NT2/D1 (cell line): ENCODE data around the gene SYNE2.
"Not testable (repeated sequence)": the region's sequence is repeated elsewhere in the genome, so short reads cannot be mapped to it uniquely, and the experiment has no call there.

Experiments
- DNase-seq: peaks from one replicate; pipeline ENCODE4 v3.0.0-alpha.2; 2011; ENCODE audit warnings: low read depth, low spot score
- H3K27me3 ChIP-seq: 2 replicates; pipeline ENCODE4 v1.6.0; 2011; ENCODE audit warnings: mild to moderate bottlenecking; ENCODE audit not compliant: insufficient read length, insufficient read depth
- H3K36me3 ChIP-seq: 2 replicates; pipeline ENCODE4 v1.6.1; 2011; ENCODE audit warnings: mild to moderate bottlenecking, low read length, mixed read lengths; ENCODE audit not compliant: insufficient read depth, insufficient read length
- H3K4me1 ChIP-seq: 2 replicates; pipeline ENCODE4 v1.5.1; 2011; ENCODE audit not compliant: insufficient read depth, insufficient read length
- H3K4me3 ChIP-seq: 2 replicates; pipeline ENCODE4 v1.5.1; 2011; ENCODE audit warnings: low read depth; ENCODE audit not compliant: insufficient read length
- H3K9ac ChIP-seq: 2 replicates; pipeline ENCODE4 v1.6.0; 2011; ENCODE audit warnings: low read depth; ENCODE audit not compliant: insufficient read length
- H3K9me3 ChIP-seq: 2 replicates; pipeline ENCODE4 v1.5.1; 2011; ENCODE audit warnings: mild to moderate bottlenecking, low read length; ENCODE audit not compliant: insufficient read depth
- SUZ12 ChIP-seq: IDR thresholded peaks from 2 replicates; pipeline ENCODE4 v1.6.1; 2011; ENCODE audit not compliant: insufficient read length, insufficient read depth; ENCODE audit errors: extremely low read depth
- YY1 ChIP-seq: IDR thresholded peaks from 2 replicates; pipeline ENCODE4 v1.6.1; 2011; ENCODE audit not compliant: insufficient read length, insufficient read depth
- ZNF274 ChIP-seq: IDR thresholded peaks from 2 replicates; pipeline ENCODE4 v1.6.1; 2011; ENCODE audit warnings: mild to moderate bottlenecking, low read depth, low read length

Gene SYNE2

GRCh38 chr14:64149921-64150320 is 297.1 kb downstream of the SYNE2 start:
- no peaks in the 10 kb centered on the region for H3K4me1 ChIP-seq
- TF ChIP-seq ZNF274 (no peak), YY1 (no peak), SUZ12 (no peak)
- no peaks in the 10 kb centered on the region for H3K36me3 ChIP-seq
- no peaks in the 10 kb centered on the region for H3K27me3 ChIP-seq
- DNase-seq, result no peak
- no peak overlapping the region for H3K9ac ChIP-seq
- no peak overlapping the region for H3K4me3 ChIP-seq
- H3K9me3 ChIP-seq, result no peaks in the 10 kb centered on the region

GRCh38 chr14:64158608-64159007 is 305.8 kb downstream of the SYNE2 start:
- TF ChIP-seq YY1 (no peak), ZNF274 (no peak), SUZ12 (no peak)
- Histone ChIP-seq H3K4me3 (no peak overlapping the region), H3K36me3 (peaks cover 10% of the 10 kb centered on the region), H3K9me3 (no peaks in the 10 kb centered on the region), H3K9ac (no peak overlapping the region), H3K27me3 (no peaks in the 10 kb centered on the region), H3K4me1 (no peaks in the 10 kb centered on the region)
- DNase-seq, result no peak

- no peaks in the 10 kb centered on the region for H3K9me3 ChIP-seq
- TF ChIP-seq SUZ12 (no peak), ZNF274 (no peak), YY1 (no peak)
- H3K9ac ChIP-seq, result no peak overlapping the region
- H3K36me3 ChIP-seq, result peaks cover 10% of the 10 kb centered on the region
- no peak overlapping the region for H3K4me3 ChIP-seq
- H3K27me3 ChIP-seq, result no peaks in the 10 kb centered on the region
- H3K4me1 ChIP-seq, result no peaks in the 10 kb centered on the region
- no peak for DNase-seq
These were observed 306.8 kb downstream of the SYNE2 start for GRCh38 chr14:64159588-64159987.

GRCh38 chr14:64170181-64170580 is 317.4 kb downstream of the SYNE2 start:
- no peaks in the 10 kb centered on the region for H3K9me3 ChIP-seq
- H3K27me3 ChIP-seq, result no peaks in the 10 kb centered on the region
- H3K36me3 ChIP-seq, result peaks cover 24% of the 10 kb centered on the region
- TF ChIP-seq YY1 (no peak), ZNF274 (no peak), SUZ12 (no peak)
- no peak overlapping the region for H3K9ac ChIP-seq
- DNase-seq, result no peak
- H3K4me3 ChIP-seq, result no peak overlapping the region
- H3K4me1 ChIP-seq, result no peaks in the 10 kb centered on the region

DNA sequence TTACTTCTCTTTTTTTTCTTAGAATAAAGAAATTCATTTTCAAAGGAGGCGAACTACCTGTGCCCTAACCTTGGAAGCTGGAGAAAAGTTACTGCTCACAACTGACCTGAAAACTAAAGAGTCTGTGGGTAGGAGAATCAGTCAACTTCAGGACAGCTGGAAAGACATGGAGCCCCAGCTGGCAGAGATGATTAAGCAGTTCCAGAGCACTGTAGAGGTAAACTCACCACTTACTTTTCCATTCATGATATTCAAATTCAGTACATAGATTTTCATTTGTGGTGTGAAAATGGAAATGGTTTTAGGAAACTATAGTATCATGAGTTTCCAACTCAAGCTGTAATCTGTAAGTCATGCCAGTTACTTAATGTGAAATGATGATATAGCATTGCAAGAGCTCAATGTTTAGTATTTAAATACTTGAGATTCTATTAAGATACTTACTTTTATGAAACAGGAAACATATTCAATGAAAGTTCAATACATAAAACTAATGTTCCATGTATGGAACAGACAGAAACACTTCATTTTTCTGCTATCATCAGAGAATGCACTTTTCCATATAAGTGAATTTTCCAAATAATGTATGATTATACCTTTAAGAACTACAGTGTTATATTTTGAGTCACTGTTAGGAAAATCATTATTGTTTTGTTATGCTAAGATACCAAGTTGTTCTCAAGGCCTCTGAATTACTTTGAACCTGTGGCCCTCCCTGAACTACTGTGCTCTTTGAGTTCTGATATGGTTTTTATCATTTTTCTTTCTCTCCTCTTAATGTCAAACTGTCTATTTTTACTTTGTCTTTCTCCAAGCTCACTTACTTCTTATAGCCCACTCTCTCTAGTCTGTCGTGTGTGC is 322.3 kb downstream of the SYNE2 start:
- TF ChIP-seq ZNF274, result no peak
- no peak for TF ChIP-seq SUZ12
- no peak for TF ChIP-seq YY1
- Histone ChIP-seq H3K4me3 (no peak overlapping the region), H3K27me3 (no peaks in the 10 kb centered on the region), H3K9ac (no peak overlapping the region), H3K36me3 (peaks cover 4% of the 10 kb centered on the region), H3K9me3 (no peaks in the 10 kb centered on the region), H3K4me1 (no peaks in the 10 kb centered on the region)
- DNase-seq, result no peak

DNA sequence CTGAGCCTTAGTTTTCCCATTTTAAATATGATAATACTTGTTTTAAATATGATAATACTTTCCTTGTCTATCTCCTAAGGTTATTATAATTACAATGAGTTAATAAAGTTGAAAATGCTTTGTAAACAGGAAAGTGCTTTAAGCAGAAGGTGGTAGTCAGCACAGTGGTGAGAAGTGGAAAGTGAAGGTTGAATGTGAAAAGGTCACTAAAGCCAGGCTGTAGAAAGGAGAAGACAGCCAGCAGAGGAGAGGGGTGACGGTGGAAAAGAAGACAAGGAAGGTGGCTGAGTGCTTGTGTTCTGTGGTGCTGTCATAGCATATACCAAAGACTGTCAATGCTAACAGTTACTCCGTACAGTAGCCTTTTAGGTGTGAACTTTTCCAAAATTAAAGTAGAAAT is 323.5 kb downstream of the SYNE2 start:
- Histone ChIP-seq H3K9ac (no peak overlapping the region), H3K9me3 (no peaks in the 10 kb centered on the region), H3K4me1 (no peaks in the 10 kb centered on the region), H3K4me3 (no peak overlapping the region), H3K36me3 (no peaks in the 10 kb centered on the region), H3K27me3 (no peaks in the 10 kb centered on the region)
- TF ChIP-seq YY1 (no peak), ZNF274 (no peak), SUZ12 (no peak)
- no peak for DNase-seq

- TF ChIP-seq SUZ12 (no peak), ZNF274 (no peak)
- H3K4me1 ChIP-seq, result no peaks in the 10 kb centered on the region
- H3K9me3 ChIP-seq, result no peaks in the 10 kb centered on the region; the same call in 1 of the 2 replicates
- H3K36me3 ChIP-seq, result no peaks in the 10 kb centered on the region
- no peak overlapping the region for H3K4me3 ChIP-seq
- H3K9ac ChIP-seq, result no peak overlapping the region
- DNase-seq, result no peak
- H3K27me3 ChIP-seq, result no peaks in the 10 kb centered on the region
These were observed 326.0 kb downstream of the SYNE2 start for GRCh38 chr14:64178814-64179213.

GRCh38 chr14:64182908-64183307 is 330.1 kb downstream of the SYNE2 start:
- not testable (repeated sequence) for DNase-seq, H3K9ac ChIP-seq, H3K4me3 ChIP-seq, H3K4me1 ChIP-seq, H3K36me3 ChIP-seq, H3K27me3 ChIP-seq
- H3K9me3 ChIP-seq, result peaks cover 14% of the 10 kb centered on the region; the same call in 1 of the 2 replicates
